HT-29 (cell line): Measurements from ENCODE around the gene RBMX. TPM values are rescaled to one million over a fixed set of nuclear protein-coding genes. Genes with fewer than 3 reads are reported as not detected.
"Not testable (repeated sequence)": the region's sequence is repeated elsewhere in the genome, so short reads cannot be mapped to it uniquely, and the experiment has no call there.

ENCODE experiments used
- DNase-seq: peaks from one replicate; pipeline ENCODE4 v3.0.0-alpha.2; 2015; ENCODE audit warnings: low spot score
- total RNA-seq: library from RNA; depleted of rRNA; stranded (reverse); fragments of >200 nt; shearing (Covaris generic); gene quantifications from 2 replicates; pipeline ENCODE4 v1.2.3, GENCODE V29; 2014; rRNA removed

The RBMX gene
- 255 and 257 TPM in 2 replicates for total RNA-seq

DNA sequence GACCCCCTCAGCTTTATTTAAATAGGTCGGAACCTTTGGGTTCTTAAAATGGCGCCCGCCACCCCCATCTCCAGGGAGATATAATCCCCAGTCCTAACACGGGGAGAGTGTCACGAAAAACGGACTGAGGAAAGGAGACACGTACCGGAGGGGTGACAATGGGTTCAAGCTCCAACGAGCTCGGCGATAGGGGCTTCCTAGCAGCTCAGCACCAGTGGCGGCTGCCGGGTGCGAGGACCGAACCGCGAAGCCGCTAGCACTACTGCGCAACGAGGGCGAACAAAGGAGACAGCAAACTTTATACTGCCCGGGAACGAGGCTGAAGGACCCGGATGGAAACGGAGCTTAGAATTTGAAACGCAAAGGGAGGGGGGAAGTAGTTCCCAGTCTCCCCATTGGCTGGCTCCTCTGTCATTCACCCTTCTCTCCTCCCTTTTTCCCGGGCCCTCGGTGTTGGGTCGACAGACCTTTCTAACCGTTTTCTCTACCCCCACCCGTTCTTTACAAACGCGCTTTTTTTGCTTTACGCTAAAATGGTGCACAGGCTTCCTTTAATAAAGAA lies at the start of gene RBMX:
TSS of gene RBMX (minus strand) at position 274 of the 562 bp plus-strand sequence. CDS start 1,298 bp downstream, outside the sequence.
- peak; percentile 93 for DNase-seq

DNA sequence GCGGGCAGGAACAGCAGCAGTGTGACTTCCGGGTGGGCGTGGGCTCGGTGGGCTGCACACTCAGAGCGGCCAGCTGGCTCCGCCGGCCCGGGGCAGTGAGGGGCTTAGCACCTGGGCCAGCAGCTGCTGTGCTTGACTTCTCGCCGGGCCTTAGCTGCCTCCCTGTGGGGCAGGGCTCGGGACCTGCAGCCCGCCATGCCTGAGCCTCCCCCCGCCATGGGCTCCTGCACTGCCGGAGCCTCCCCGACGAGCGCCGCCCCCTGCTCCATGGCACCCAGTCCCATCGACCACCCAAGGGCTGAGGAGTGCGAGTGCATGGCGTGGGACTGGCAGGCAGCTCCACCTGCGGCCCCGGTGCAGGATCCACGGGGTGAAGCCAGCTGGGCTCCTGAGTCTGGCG lies 40.9 kb upstream of the RBMX start:
- DNase-seq = not testable (repeated sequence)

DNA sequence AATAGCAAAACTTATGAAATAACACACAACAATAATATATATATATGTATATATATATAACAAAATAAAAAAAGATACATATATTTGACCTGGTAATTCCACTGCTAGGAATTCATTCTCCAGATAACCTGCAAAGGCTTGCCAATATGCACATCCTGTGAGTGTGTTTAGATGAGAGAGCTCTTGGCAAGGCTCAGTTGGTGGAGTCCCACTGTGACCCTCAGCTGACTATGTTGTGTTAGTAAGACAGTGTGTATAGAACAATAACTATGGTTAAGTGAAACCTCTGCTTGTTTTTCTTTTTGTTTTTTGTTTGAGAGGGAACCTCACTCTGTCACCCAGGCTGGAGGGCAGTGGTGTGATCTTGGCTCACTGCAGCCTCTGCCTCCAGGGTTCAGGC lies 39.5 kb upstream of the RBMX start:
- no peak for DNase-seq

DNA sequence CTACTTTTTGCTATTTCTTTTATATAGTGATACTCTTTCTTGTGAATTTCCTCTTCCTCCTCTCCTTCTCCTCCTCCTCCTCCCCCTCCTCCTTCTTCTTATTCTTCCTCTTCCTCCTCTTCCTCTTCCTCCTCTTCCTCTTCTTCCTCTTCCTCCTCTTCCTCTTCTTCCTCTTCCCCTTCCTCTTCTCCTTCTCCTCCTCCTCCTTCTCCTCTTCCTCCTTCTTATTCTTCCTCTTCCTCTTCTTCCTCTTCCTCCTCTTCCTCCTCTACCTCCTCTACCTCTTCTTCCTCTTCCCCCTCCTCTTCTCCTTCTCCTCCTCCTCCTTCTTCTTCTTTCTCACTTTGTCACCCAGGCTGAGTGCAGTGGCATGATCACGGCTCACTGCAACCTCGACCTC lies 36.3 kb upstream of the RBMX start:
- DNase-seq = no peak

DNA sequence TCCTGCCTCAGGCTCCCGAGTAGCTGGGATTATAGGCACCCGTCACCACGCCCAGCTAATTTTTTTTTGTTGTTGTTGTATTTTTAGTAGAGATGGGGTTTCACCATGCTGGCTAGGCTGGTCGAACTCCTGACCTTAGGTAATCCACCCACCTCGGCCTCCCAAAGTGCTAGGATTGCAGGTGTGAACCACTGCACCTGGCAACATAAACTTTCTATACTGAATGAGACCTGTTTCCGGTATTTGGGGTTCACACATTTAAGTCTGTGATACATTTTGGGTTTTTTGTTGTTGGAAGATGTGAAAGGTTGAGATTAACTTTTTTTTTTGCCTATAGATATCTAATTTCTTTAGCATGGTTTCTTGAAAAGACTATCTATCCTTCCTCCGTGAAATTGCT lies 31.1 kb upstream of the RBMX start:
- DNase-seq = not testable (repeated sequence)

DNA sequence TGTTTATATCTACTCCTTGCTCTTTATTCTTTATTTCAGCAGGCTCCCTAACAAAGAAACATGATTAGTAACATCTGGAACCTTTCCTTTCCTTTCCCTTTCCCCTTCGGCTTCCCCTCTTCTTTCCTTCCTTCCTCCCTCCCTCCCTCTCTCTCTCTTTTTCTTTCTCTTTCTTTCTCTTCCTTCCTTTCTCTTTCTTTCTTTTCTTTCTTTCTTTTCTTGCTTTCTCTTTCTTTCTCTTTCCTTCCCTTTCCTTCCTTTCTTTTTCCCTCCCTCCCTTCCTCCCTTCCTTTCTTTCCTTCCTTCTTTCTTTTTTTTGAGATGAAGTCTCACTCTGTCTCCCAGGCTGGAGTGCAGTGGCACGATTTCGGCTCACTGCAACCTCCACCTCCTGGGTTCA lies 30.7 kb upstream of the RBMX start:
- DNase-seq = no peak

DNA sequence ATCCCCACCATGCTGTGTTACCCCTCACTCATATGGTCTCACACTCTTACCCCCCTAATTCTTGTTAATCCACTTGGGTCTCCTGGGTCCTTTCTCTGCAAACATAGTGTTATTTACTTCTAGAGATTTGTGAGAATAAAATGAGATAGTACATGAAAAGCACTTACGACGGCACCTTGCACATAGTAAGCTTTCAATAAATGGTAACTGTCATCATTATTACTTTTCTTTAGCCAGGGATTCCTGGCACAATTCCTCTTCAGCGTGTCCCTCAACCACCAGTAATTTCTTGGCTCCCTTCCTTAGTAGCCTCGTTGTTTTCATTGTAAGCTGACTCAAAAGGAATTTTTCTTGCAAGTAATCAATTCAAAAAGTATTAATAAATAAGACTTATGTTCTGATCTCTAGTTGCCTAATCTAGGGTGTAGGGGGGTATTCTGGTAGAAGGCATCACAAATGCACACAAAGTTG lies 30.1 kb upstream of the RBMX start:
- DNase-seq = no peak

DNA sequence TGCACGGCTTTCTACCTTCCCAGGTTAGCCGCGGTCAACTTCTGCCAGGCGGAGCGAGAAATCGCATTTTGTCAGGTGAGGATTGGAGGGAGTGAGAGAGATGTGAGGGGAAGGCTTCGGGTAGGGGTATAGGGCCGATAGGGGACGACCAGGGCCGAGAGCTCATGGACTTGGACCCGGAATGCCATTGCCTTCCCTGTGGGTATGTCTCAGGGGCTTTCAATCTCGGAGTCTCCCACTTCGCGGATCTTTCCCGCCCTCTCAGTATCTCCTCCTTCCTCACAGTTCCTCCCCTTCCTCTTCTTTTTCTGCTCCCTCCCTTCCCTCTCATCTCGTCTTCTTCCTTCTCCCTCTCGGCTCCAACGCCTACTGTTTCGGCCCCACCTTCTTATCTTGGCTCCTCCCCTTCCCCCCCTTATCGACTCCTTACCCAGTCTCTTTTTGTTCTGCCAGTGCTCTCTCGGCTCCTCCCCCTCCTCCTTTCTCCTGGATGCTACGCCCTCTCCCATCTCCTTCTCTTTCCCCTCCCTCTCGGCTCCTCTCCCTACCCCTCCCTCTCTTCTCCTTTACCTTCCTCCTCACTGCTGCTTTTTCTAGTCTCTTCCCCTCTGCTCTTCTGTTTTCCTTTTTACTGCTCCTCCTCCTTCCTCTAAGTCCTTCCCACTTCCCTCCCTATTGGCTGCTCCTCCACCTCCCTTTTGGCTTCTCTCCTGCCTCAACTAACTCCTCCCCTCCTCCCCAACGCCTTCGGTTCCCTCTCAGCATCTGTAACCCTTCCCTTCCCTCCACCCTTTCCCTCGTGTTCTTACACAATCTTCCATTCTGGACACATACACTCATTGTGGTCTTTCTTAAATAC lies 29.4 kb upstream of the RBMX start:
- peak; percentile 85 for DNase-seq

DNA sequence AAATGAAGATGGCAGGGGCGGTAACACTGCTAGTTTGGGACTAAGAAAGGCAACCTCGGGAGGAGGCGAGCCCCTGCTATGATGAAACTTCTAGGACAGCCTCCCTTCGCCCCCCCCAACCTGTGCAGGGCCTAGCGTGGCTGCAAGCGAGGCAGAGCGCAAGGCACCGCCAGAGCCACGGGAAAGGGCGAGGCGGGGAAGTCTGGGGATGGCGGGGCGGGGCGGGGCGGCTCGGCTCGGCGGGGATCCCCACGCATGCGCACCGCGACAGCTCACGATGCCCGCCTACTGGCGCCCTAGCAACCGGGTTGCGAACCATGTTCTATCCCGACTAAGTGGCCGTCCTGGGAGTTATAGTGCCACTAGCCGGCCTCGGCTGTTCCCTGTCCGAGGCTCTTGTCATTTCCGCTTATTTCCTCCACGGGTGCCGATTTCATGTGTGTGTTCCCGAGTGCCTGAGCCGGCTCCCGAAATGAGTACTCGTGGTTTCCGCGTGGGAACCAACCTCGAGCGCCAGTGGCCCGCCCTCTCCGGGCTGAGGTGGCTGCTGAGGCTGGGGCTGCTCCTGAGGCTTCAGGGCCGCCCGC lies 28.7 kb upstream of the RBMX start:
- DNase-seq = peak; percentile 77

DNA sequence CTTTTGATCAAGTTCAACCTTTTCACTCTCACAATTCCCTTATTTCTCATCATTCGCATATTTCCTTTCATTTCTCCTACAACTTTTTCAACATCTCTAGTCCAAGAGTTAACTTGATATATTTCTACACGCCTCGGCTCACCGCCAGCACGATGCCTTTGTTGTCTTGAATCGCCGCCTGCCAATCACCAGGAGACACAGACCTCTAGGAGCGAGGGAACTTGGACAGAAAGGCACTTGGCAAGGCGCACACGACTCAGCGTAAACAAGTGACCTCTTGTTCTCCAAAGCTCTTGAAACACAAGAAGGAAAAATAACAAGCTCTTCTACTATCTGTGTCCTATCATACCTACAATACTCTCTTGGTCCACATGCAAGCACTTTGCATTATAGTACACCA lies 27.1 kb upstream of the RBMX start:
- no peak for DNase-seq

DNA sequence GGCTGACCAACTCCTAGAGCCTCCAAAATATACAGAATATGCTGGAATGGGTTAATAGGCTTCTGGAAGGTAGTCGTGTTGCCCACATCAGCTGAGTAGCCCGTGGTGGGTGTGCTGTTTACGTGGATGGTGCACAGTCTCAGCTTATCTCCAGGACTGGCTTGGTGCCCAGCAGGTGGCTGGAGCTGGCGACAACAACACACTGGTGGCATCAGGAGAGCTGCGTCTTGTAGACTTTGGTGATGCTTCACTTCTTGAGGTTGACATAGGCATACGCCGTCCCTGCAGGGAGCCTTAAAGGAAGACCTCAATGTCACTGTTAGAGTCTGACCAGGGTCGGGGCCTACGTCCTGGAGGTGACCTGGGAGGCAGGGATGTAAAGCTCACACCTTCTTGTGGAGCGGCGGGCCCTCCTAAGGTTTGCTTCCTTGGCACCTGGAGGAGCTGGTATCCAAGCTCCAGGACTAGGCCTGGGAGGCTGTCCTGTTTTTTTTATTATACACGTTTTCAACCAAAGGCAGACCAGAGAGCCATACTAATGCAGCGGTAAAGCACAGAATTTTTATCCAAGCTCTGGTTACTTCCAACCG lies 26.5 kb upstream of the RBMX start:
- DNase-seq = no peak

DNA sequence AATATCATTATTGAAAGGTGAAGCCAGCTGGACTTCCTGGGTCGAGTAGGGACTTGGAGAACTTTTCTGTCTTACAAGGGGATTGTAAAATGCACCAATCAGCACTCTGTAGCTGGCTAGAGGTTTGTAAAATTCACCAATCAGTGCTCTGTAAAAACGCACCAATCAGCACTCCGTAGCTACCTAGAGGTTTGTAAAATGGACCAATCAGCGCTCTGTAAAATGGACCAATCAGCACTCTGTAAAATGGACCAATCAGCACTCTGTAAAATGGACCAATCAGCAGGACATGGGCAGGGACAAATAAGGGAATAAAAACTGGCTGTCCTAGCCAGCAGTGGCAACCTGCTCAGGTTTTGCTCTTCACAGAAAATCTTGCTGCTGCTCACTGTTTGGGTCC lies 23.5 kb upstream of the RBMX start:
- DNase-seq = not testable (repeated sequence)

DNA sequence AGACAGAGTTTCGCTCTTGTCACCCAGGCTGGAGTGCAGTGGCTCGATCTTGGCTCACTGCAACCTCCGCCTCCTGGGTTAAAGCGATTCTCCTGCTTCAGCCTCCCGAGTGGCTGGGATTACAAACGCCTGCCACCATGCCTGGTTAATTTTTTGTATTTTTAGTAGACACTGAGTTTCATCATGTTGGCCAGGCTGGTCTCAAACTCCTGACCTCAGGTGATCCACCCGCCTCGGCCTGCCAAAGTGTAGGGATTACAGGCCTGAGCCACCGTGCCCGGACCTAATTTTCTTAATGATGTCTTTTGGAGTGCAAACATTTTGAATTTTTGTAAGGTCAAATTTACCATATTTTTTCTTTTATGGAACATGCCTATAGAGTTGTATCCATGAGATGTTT lies 19.5 kb upstream of the RBMX start:
- not testable (repeated sequence) for DNase-seq

DNA sequence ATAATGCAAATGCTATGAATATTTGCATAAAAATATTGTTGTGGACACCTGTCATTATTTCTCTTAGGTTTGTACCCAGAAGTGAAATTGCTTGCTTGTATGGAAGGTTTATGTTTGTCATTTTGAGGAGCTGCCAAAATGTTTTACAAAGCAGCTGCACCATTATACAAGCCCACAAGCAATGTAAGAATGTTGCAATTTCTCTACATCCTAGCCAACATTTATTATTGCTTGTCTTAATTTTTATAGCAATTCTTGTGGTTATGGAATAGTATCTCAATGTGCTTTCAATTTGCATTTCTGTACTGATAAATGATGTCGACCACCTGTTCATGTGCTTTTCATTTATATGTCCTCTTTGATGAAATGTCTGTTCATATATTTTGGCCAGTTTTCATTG lies 18.7 kb upstream of the RBMX start:
- no peak for DNase-seq

DNA sequence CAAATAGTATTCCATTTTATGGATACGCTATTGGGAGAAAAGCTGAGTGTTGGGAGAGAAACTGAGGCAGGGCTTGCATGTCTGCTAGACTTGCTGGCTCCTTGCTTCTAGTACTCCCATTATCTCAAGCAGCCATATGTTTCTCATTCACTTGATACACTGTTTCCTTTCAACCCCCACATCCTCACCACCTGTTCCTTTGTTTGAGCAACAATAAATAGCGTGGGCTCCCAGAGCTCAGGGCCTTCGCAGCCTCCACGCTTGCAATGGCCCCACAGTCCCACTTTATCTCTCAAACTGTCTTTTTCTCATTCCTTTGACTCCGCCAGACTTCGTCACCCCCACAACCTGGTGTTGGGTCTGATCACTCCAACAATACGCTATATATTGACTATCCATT lies 18.2 kb upstream of the RBMX start:
- not testable (repeated sequence) for DNase-seq

DNA sequence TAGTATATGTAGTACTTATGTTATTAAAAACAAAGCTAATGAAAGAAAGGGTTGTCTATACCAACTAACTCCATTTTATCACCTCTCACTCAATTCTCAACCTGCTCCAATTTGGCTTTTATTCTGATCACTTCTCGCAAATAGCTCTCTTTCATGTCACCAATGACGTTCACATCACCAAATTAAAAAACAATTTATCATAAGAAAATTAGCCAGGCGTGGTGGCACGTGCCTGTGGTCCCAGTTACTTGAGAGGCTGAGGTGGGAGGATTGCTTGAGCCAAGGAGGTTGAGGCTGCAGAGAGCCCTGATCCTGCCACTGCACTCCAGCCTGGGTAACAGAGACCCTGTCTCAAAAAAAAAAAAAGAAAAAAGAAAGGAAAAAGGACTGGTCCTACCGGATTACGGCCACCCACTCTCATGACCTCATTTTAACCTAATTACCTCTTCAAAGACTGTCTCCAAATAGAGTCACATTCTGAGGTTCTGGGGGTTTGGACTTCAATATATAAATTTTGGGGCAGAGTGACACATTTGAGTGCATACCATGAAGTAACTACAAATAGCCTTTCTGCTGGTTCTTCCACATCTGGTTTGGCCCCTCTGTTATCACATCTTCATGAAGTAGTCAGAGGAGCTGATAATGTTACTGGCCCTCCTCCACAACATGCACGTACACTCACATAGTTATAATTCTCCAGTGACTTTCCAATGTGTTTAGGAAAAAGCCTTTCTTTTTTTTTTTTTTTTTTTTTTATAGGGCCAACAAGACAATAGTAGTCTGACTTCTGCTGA lies 15.8 kb upstream of the RBMX start:
- DNase-seq = no peak

DNA sequence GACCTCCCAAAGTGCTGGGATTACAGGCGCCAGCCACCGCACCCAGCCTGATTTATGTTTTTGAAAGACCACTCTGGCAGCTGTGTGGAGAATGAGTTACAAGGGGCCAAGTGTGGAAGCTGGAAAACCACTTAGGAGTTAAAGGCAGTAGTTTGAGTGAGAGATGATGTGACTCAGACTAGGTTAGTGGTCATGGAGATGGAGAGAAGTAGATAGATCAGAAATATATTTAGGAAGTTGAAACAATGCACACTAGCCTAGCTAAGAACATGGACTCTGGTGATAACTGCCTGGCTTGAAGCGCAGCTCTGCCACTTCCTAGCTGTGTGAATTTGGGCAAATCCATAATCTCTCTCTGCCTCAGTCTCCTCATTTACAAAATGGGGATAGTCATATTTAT lies 11.9 kb upstream of the RBMX start:
- DNase-seq = no peak

DNA sequence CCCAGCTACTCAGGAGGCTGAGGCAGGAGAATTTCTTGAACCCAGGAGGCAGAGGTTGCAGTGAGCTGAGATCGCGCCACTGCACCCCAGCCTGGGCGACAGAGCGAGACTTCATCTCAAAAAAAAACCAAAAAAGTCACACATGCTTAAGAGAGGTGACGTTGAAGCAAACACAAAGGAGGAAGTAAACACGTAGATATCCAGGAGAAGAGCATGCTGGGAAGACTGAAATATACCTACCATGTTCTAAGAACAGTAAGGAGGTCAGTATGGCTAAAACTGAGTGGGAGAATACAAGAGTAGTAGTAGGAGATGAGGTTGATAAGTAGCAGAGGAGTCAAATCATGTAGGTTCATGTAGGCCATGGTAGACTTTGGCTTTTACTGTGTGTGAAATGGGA lies 10.1 kb upstream of the RBMX start:
- not testable (repeated sequence) for DNase-seq

DNA sequence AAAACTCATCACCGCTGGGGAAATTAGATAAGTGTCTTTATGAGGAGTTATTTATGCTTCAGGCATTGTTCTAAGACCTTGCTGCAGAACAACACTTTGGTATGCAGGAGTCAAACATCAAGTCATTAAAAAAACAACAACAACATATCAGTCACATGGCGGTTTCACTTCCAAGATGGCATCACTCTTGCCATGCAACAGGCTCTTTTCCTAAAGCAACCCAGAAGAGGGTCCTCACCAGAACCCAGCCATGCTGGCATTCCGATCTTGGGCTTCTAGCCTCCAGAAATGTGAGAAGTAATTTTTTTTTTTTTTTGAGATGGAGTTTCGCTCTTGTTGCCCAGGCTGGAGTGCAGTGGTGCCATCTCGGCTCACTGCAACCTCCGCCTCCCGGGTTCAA lies 8.7 kb upstream of the RBMX start:
- DNase-seq = no peak

DNA sequence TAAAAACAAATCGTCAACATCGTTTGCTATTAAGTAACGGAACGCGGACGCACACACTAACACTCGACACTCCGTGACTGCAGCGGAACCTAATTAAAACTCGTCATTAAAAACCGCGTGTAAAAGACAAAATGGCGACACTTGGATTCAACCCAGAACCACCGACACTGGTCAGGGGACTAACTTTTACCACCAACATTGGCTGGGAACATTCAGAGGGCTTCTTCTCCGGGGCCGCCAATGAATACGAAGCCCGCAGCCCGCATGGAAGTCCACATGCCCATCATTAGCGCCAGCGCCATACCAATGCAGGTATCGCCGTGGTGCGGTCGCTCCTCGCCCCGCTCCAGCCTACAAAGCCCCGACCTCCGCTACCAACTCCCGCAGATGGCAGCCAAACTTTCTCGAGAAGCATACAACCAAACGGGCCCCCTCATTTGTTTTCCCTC lies 498 bp downstream of the RBMX start:
- DNase-seq = peak; percentile 33

DNA sequence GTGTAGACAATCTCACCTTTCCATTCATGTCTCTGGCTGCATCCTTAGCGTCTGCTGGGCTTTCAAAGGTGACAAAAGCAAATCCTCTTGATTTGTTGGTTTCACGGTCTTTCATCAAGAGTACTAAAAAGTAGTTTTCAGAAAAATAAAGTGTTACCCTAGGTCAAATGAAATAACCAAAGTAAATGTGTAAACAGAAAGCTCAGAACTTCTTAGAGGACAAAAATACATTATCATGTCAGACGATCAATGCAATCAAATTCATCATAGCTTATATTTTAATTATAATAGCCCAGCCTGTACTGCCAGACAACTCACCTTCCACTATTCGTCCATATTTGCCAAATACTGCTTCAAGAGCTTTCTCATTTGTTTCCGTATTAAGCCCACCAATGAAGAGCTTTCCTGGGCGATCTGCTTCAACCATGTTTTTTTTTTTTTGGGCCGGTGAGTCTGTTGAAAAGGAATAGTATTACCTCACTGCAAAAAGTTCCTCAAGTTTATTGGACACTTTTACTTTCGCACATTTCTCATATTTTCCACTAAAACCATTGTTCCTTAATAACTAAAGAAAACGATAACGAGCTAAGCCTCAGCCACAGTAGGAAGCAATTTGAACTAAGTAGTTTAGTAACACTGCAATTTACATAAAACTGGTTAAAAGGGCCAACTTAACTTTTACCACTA lies 1.4 kb downstream of the RBMX start:
- DNase-seq = no peak
